HG02885 (cell line): ENCODE results near the gene TSPO.

ENCODE experiments used
- ATAC-seq: cut with Tn5 transposase; IDR thresholded peaks from one replicate; pipeline ENCODE4 v1.9.1; 2021; ENCODE audit warnings: mild to moderate bottlenecking; ENCODE audit not compliant: unreplicated experiment, poor library complexity

Gene TSPO

GRCh38 chr22:43157874-43158546 is 6.7 kb downstream of the TSPO start:
- ATAC-seq, result no peak

- ATAC-seq, result no peak
Observed at GRCh38 chr22:43158778-43159483, 7.6 kb downstream of the TSPO start.

- no peak for ATAC-seq
Observed at GRCh38 chr22:43159484-43160178, 8.3 kb downstream of the TSPO start.

GRCh38 chr22:43160497-43161126 is 9.3 kb downstream of the TSPO start:
- ATAC-seq, result no peak

GRCh38 chr22:43162412-43163150 is 11.2 kb downstream of the TSPO start:
- ATAC-seq, result no peak

- no peak for ATAC-seq
Observed at GRCh38 chr22:43163241-43163795, 12.0 kb downstream of the TSPO start.

- no peak for ATAC-seq
Observed at GRCh38 chr22:43164636-43165035, 13.3 kb downstream of the TSPO start.

- no peak for ATAC-seq
Observed at GRCh38 chr22:43166132-43166930, 15.0 kb downstream of the TSPO start.

- no peak for ATAC-seq
Observed at GRCh38 chr22:43167001-43167589, 15.7 kb downstream of the TSPO start.

- ATAC-seq, result no peak
Observed at GRCh38 chr22:43168471-43169309, 17.3 kb downstream of the TSPO start.

GRCh38 chr22:43169310-43170130 is 18.2 kb downstream of the TSPO start:
- no peak for ATAC-seq

GRCh38 chr22:43170131-43170480 is 18.7 kb downstream of the TSPO start:
- ATAC-seq, result no peak

- ATAC-seq, result no peak
Observed at GRCh38 chr22:43171019-43171491, 19.7 kb downstream of the TSPO start.

GRCh38 chr22:43171607-43172006 is 20.2 kb downstream of the TSPO start:
- ATAC-seq, result no peak

GRCh38 chr22:43172191-43172590 is 20.8 kb downstream of the TSPO start:
- no peak for ATAC-seq

- ATAC-seq, result no peak
Observed at GRCh38 chr22:43173566-43173965, 22.2 kb downstream of the TSPO start.
